ENCODE measurements around the gene RASGRP2. TPM values are rescaled to one million over a fixed set of nuclear protein-coding genes. Genes with fewer than 3 reads are reported as not detected.

The RASGRP2 gene
- total and polyA plus RNA-seq, 2 donors (not counting 3 experiments of a cell fraction or from before 2014, with no cell fraction given), result 1.2 to 2.3 TPM

- no peaks in the 10 kb centered on the region for H3K9me1 ChIP-seq (replicated peaks; ENCODE audit: control insufficient read depth, extremely low read depth, insufficient read depth, low read length)
- dilution Hi-C loops (cut with MboI; ENCODE audit: extremely low pct_ligation_motif_present, low sequenced_read_pairs), result no loop called here
- peaks cover 44% of the 10 kb centered on the region for H3K79me2 ChIP-seq (ENCODE audit: control insufficient read depth, insufficient read depth, low read length)
- no peak overlapping the region for H3K27ac ChIP-seq (ENCODE audit: insufficient read depth, low read depth, low read length)
- DNase-seq (ENCODE audit: low read depth, low spot score), result no peak
- H3K9me3 ChIP-seq (replicated peaks; ENCODE audit: control insufficient read depth, insufficient read depth, low read length), result no peaks in the 10 kb centered on the region
- ChIA-PET POLR2A (no interaction called here), CTCF (no interaction called here)
- H3K36me3 ChIP-seq (ENCODE audit: control insufficient read depth in 2 of 2, extremely low read depth in 1 of 2, insufficient read depth in 2 of 2, low read length in 2 of 2), result peaks cover 62 to 72% of the 10 kb centered on the region in 2 experiments
- H4K20me1 ChIP-seq (replicated peaks; ENCODE audit: control insufficient read depth, extremely low read depth, insufficient read depth, low read length), result peaks cover 3% of the 10 kb centered on the region
- no peak overlapping the region for H3K9ac ChIP-seq (replicated peaks; ENCODE audit: extremely low read depth, insufficient read depth, low read length)
- no peak for FAIRE-seq
- BruUV-seq (replicated peaks), result no TSS peak
- no peak overlapping the region for H3K4me3 ChIP-seq (replicated peaks in 1 of 3; ENCODE audit: insufficient read depth in 1 of 3, low read depth in 1 of 3, low read length in 3 of 3)
- no peak overlapping the region for H2AFZ ChIP-seq (ENCODE audit: low read depth, low read length)
- no peaks in the 10 kb centered on the region for H3K27me3 ChIP-seq (ENCODE audit: control insufficient read depth in 2 of 2, insufficient read depth in 2 of 2, low read length in 2 of 2)
- no peak overlapping the region for H3K4me2 ChIP-seq (ENCODE audit: insufficient read depth, low read length)
- intact Hi-C loops (cut with micrococcal nuclease), result no loop called here
- peaks cover 20% of the 10 kb centered on the region for H3K4me1 ChIP-seq (ENCODE audit: control insufficient read depth, extremely low read depth, insufficient read depth, low read length)
- TF ChIP-seq POLR2AphosphoS5 (IDR thresholded peaks at IDR 0.05; ENCODE audit: insufficient read depth, low read depth, low read length), result no peak
- no peak for TF ChIP-seq FOS (IDR thresholded peaks at IDR 0.05; ENCODE audit: borderline replicate concordance, insufficient read depth, low read length)
- no peak for TF ChIP-seq GATA2 (IDR thresholded peaks at IDR 0.05; ENCODE audit: insufficient read depth, insufficient read length, low read depth, low read length)
- no peak for TF ChIP-seq POLR2A (IDR thresholded peaks at IDR 0.05; ENCODE audit: low read depth, low read length)
- TF ChIP-seq EZH2 (IDR thresholded peaks at IDR 0.05; ENCODE audit: borderline replicate concordance, low read depth, low read length, severe bottlenecking), result no peak
- TF ChIP-seq MYC (IDR thresholded peaks at IDR 0.05; ENCODE audit: low read depth, low read length), result no peak
- no peak for TF ChIP-seq MAX (IDR thresholded peaks at IDR 0.05; ENCODE audit: insufficient read depth, insufficient read length)
- no peak for TF ChIP-seq JUN (IDR thresholded peaks at IDR 0.05; ENCODE audit: borderline replicate concordance, insufficient read depth, insufficient read length, low read depth)
- TF ChIP-seq CTCF (IDR thresholded peaks at IDR 0.05; ENCODE audit: extremely low read depth in 1 of 2, insufficient read depth in 1 of 2, low read depth in 1 of 2, low read length in 2 of 2), result no peak
These were observed 22.1 kb upstream of the RASGRP2 start for GRCh38 chr11:64765851-64766665.
